Stimulated activated CD4-positive, alpha-beta T cell treated with anti-CD3 and anti-CD28 coated beads, Interleukin-12 subunit alpha, Interleukin-12 subunit beta, amount 100 ng/mL, for 24 hours (primary cell): ENCODE results near the gene NUP155.
A peak's percentile ranks its signal among the peaks of the same experiment; 100 is the strongest.
"Not testable (repeated sequence)": the region's sequence is repeated elsewhere in the genome, so short reads cannot be mapped to it uniquely, and the experiment has no call there.

Experiments used
- DNase-seq, 2 experiments: peaks; one replicate each; pipeline ENCODE4 v3.0.0-alpha.2; 2020; ENCODE audit warnings: low read depth in 2 of 2

The NUP155 gene

GRCh38 chr5:37370864-37371726 is at the start of gene NUP155:
NUP155 (minus strand) TSS chr5:37371106; CDS start chr5:37370977, 129 bp downstream.
- peak; percentile 81 to 90 for DNase-seq

DNA sequence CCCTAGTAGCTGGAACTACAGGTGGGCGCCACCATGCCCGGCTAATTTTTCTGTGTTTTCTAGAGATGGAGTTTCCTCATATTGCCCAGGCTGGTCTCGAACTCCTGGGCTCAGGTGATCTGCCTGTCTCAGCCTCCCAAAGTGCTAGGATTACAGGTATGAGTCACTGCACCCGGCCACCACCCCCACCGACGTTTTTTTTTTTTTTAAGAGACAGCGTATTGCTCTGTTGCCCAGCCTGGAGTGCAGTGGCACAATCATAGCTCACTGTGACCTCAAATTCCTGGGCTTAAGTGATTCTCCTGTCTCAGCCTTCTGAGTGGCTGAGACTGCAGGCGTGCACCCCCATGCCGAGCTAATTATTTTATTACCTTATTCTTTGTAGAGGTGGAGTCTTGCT is 46.4 kb upstream of the NUP155 start:
- DNase-seq: no peak

- not testable (repeated sequence) for DNase-seq
These were observed 44.5 kb upstream of the NUP155 start for GRCh38 chr5:37415456-37415855.

- no peak for DNase-seq
These were observed 41.6 kb upstream of the NUP155 start for GRCh38 chr5:37412515-37412914.

GRCh38 chr5:37400501-37400900 is 29.6 kb upstream of the NUP155 start:
- no peak for DNase-seq

GRCh38 chr5:37396352-37396751 is 25.4 kb upstream of the NUP155 start:
- no peak for DNase-seq

- DNase-seq: no peak
These were observed 20.7 kb upstream of the NUP155 start for GRCh38 chr5:37391591-37391990.

- peak; percentile 69 to 70 for DNase-seq
These were observed 8.3 kb upstream of the NUP155 start, which contains the start of gene WDR70 for GRCh38 chr5:37379100-37379628. WDR70 (plus strand) TSS chr5:37379318; CDS start chr5:37379368, 50 bp downstream.

DNA sequence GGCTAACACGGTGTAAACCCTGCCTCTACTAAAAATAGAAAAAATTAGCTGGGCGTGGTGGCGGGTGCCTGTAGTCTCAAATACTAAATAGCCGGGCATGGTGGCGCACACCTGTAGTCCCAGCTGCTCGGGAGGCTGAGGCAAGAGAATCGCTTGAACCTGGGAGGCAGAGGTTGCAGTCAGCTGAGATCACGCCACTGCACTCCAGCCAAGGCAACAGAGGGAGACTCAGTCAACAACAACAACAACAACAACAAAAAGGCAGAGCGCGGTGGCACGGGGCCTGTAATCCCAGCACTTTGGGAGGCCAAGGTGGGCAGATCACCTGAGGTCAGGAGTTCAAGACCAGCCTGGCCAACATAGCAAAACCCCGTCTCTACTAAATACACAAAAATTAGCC is 7.2 kb upstream of the NUP155 start:
- not testable (repeated sequence) for DNase-seq

- DNase-seq: no peak
These were observed 4.2 kb upstream of the NUP155 start for GRCh38 chr5:37375091-37375490.

- no peak for DNase-seq
These were observed 399 bp downstream of the NUP155 start for GRCh38 chr5:37370550-37370863.

DNA sequence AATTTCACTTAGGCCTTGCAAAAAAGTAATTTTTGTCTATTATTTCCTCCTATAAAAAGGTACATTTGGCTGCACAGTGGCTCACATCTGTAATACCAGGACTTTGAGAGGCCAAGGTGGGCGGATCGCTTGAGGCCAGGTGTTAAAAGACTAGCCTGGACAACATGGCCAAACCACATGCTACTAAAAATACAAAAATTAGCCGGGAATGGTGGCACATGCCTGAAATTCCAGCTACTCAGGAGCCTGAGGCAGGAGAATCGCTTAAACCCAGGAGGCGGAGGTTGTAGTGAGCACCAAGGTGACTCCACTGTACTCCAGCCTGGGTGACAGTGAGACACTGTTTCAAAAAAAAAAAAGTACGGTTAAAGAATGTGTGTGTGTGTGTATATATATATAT is 15.7 kb downstream of the NUP155 start:
- no peak for DNase-seq

GRCh38 chr5:37342741-37343140 is 28.2 kb downstream of the NUP155 start:
- DNase-seq: not testable (repeated sequence)

DNA sequence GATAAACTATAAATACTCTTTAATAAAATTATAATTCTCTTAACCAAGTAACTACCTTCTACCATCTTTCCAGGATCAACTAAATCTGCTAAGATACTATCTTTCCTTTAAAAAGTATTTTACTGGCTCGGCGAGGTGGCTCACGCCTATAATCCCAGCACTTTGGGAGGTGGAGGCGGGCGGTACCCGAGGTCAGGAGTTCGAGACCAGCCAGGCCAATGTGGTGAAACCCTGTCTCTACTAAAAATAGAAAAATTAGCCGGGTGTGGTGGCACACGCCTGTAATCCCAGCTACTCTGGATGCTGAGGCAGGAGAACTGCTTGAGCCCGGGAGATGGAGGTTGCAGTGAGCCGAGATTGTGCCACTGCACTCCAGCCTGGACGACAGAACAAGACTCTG is 36.2 kb downstream of the NUP155 start:
- DNase-seq: not testable (repeated sequence)

GRCh38 chr5:37326536-37326935 is 44.4 kb downstream of the NUP155 start:
- no peak for DNase-seq

DNA sequence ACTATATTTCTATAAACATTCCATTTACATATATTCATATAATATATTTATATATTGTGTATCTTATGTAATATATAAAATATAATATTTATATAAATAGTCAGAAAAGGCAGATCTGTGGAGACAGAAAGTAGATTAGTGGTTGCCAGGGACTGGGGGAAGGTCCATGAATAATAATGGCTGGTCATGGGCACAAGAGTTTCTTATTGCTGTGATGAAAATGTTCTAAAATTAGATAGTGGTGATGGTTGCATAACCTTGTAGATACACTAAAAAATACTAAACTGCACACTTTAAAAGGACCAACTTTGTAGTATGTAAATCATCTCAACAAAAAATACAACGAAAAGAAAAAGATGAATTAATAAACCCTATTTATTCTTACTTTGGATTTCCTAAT is 47.3 kb downstream of the NUP155 start:
- DNase-seq: no peak

GRCh38 chr5:37319037-37319782 is 51.7 kb downstream of the NUP155 start:
- DNase-seq: no peak

DNA sequence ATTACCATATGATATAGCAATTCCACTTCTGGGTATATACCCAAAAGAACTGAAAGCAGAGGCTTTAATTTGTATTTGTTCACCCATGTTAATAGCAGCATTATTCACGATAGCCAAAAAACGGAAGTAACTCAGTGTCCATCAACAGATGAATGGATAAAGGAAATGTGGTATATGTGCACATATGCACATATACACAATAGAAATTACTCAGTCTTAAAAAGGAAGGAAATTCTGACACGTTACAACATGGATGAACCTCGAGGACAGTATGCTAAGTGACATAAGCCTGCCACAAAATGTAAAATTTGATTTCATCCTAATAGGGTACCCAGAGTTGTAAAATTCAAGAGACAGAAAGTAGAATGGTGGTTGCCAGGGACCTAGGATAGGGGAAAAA is 54.9 kb downstream of the NUP155 start:
- DNase-seq: no peak

DNA sequence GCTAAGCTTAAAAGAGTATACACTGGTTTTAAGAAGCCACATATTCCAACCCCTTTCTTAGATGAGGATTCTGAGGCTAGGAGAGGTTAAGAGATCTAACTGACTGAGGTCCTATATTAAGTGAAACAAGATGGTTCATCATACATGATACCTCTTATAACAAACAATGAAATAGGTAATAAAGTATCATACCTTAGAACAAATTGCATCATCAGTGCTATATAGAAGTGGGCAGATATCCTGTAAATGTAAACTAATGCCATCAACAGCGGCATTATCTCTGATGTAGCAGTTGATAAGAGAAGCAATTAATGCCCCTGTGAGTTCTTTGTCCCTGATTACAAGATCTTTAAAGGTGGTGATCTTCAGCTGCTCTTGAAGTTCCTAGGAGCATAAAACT is 60.5 kb downstream of the NUP155 start:
- no peak for DNase-seq

GRCh38 chr5:37308793-37309192 is 62.1 kb downstream of the NUP155 start:
- no peak for DNase-seq

- DNase-seq: no peak
These were observed 66.0 kb downstream of the NUP155 start for GRCh38 chr5:37304888-37305287.

GRCh38 chr5:37296313-37296712 is 74.6 kb downstream of the NUP155 start:
- DNase-seq: not testable (repeated sequence)
